DND-41 (cell line): ENCODE results near the gene TPH1.

Source experiments
- CTCF ChIP-seq: IDR thresholded peaks from 2 replicates; pipeline ENCODE4 v1.5.1; 2012; ENCODE audit warnings: borderline replicate concordance, low read length, moderate library complexity, mild to moderate bottlenecking; ENCODE audit not compliant: poor library complexity, severe bottlenecking; ENCODE audit errors: extremely low read depth
- EZH2 ChIP-seq: IDR thresholded peaks from 3 replicates; pipeline ENCODE4 v1.6.1; 2012; ENCODE audit warnings: borderline replicate concordance, low read depth, mild to moderate bottlenecking, moderate library complexity, low read length, inconsistent platforms; ENCODE audit not compliant: severe bottlenecking

- no peak for TF ChIP-seq CTCF
- no peak for TF ChIP-seq EZH2
These were observed 29.3 kb downstream of the TPH1 start for GRCh38 chr11:18016789-18017188.
